Natural killer cell (primary cell): Measurements from ENCODE around the gene MT4. TPM values are rescaled to one million over a fixed set of nuclear protein-coding genes. Genes with fewer than 3 reads are reported as not detected.

Experiments used
- ATAC-seq, 3 donors: fragments of 150-1000 bp in 2 of 3; fragments of 200-7000 bp in 1 of 3; cut with Tn5 transposase; 1 replicate in 1 of 3; 2 replicates in 2 of 3; pipeline ENCODE4 v1.10.0; 2021; ENCODE audit warnings: mild to moderate bottlenecking in 2 of 3, moderate library complexity in 2 of 3
- DNase-seq, 2 donors: peaks; one replicate each; pipeline versions ENCODE4 v3.0.0 to v3.0.0-alpha.2; 2013 to 2021; ENCODE audit warnings: mixed read lengths in 1 of 2
- H3K27ac ChIP-seq: one replicate; pipeline ENCODE4 v1.5.1; 2013; ENCODE audit warnings: mild to moderate bottlenecking, low read length
- H3K27me3 ChIP-seq: one replicate; pipeline ENCODE4 v1.6.1; 2013; ENCODE audit warnings: low read length; ENCODE audit not compliant: control insufficient read depth, insufficient read depth
- H3K36me3 ChIP-seq: one replicate; pipeline ENCODE4 v1.6.1; 2013; ENCODE audit warnings: low read length; ENCODE audit not compliant: control insufficient read depth, insufficient read depth
- H3K4me1 ChIP-seq: one replicate; pipeline ENCODE4 v1.6.1; 2013; ENCODE audit warnings: low read length; ENCODE audit not compliant: control insufficient read depth, insufficient read depth
- H3K4me3 ChIP-seq: one replicate; pipeline ENCODE4 v1.5.1; 2013; ENCODE audit warnings: low read length
- H3K9me3 ChIP-seq: one replicate; pipeline ENCODE4 v1.6.1; 2013; ENCODE audit warnings: low read length; ENCODE audit not compliant: control insufficient read depth, insufficient read depth
- H3K27ac Mint-ChIP-seq, 2 donors: one replicate each; pipeline ENCODE4 v1.8.0; 2022; ENCODE audit warnings: mild to moderate bottlenecking in 2 of 2, mixed read lengths in 2 of 2, moderate library complexity in 1 of 2
- H3K27me3 Mint-ChIP-seq, 2 donors: one replicate each; pipeline ENCODE4 v1.8.0; 2022; ENCODE audit warnings: low read depth in 2 of 2, mixed read lengths in 2 of 2
- H3K36me3 Mint-ChIP-seq: one replicate; pipeline ENCODE4 v1.8.0; 2022; ENCODE audit warnings: mixed read lengths
- H3K4me1 Mint-ChIP-seq, 2 donors: one replicate each; pipeline ENCODE4 v1.8.0; 2022; ENCODE audit warnings: mixed read lengths in 2 of 2
- H3K4me3 Mint-ChIP-seq: one replicate; pipeline ENCODE4 v1.8.0; 2022; ENCODE audit warnings: mild to moderate bottlenecking, moderate library complexity, mixed read lengths
- H3K9me3 Mint-ChIP-seq, 2 donors: one replicate each; pipeline ENCODE4 v1.8.0; 2022; ENCODE audit warnings: mixed read lengths in 2 of 2
- WGBS: methylation state at CpG from one replicate; pipeline ENCODE4 v1.1.7; 2013; ENCODE audit warnings: missing lambda C conversion rate; ENCODE audit not compliant: insufficient coverage; 5-methylcytosine and 5-hydroxymethylcytosine counted together
- intact Hi-C: fragments of 100-400 bp; cut with micrococcal nuclease; formaldehyde crosslinking; loops from one replicate; pipeline ENCODE4 v1.14.2; 2022
- total RNA-seq, 4 donors: library from RNA; stranded (reverse); fragments of 120-200 nt in 1 of 4; gene quantifications; one replicate each; pipeline versions ENCODE4 v1.2.3 to v1.2.4, GENCODE V29; 2013 to 2022
- TF ChIP-seq, protein P1 (sequence below): fragments of 200-600 bp; IDR thresholded peaks from one replicate; pipeline ENCODE4 v1.8.0; 2022; ENCODE audit warnings: antibody characterized with exemption

The MT4 gene
- total RNA-seq, 3 donors from 2014 or later (not counting 1 experiment from before 2014, with no cell fraction given): not detected

GRCh38 chr16:56609463-56609921 lies 44.6 kb downstream of the MT4 start:
- peak overlapping the region; percentile 87 for H3K27ac ChIP-seq
- H3K4me3 ChIP-seq: peak overlapping the region; percentile 59
- Mint-ChIP-seq H3K4me3 (peak overlapping the region; percentile 95), H3K9me3 (no peaks in the 10 kb centered on the region), H3K27ac (peak overlapping the region; percentile 89 to 96), H3K27me3 (peaks cover 0 to 3% of the 10 kb centered on the region in 2 donors), H3K36me3 (no peaks in the 10 kb centered on the region), H3K4me1 (peaks cover 50 to 51% of the 10 kb centered on the region in 2 donors)
- no peaks in the 10 kb centered on the region for H3K9me3 ChIP-seq
- 1% methylated on average over 6 of the region's 6 CpGs for WGBS
- peak; percentile 52 to 95 for DNase-seq
- no peaks in the 10 kb centered on the region for H3K36me3 ChIP-seq
- peak; percentile 42 to 59 (median 43) for ATAC-seq
- no peaks in the 10 kb centered on the region for H3K27me3 ChIP-seq
- H3K4me1 ChIP-seq: peaks cover 47% of the 10 kb centered on the region
- TF ChIP-seq, protein P1, sequence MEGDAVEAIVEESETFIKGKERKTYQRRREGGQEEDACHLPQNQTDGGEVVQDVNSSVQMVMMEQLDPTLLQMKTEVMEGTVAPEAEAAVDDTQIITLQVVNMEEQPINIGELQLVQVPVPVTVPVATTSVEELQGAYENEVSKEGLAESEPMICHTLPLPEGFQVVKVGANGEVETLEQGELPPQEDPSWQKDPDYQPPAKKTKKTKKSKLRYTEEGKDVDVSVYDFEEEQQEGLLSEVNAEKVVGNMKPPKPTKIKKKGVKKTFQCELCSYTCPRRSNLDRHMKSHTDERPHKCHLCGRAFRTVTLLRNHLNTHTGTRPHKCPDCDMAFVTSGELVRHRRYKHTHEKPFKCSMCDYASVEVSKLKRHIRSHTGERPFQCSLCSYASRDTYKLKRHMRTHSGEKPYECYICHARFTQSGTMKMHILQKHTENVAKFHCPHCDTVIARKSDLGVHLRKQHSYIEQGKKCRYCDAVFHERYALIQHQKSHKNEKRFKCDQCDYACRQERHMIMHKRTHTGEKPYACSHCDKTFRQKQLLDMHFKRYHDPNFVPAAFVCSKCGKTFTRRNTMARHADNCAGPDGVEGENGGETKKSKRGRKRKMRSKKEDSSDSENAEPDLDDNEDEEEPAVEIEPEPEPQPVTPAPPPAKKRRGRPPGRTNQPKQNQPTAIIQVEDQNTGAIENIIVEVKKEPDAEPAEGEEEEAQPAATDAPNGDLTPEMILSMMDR: no peak
- intact Hi-C loops: no loop called here

GRCh38 chr16:56610017-56610608 lies 45.2 kb downstream of the MT4 start:
- intact Hi-C loops: no loop called here
- peak overlapping the region; percentile 95 for H3K4me3 Mint-ChIP-seq
- Histone ChIP-seq H3K36me3 (no peaks in the 10 kb centered on the region), H3K4me1 (peaks cover 47% of the 10 kb centered on the region), H3K4me3 (peak overlapping the region; percentile 59), H3K27me3 (no peaks in the 10 kb centered on the region), H3K9me3 (no peaks in the 10 kb centered on the region), H3K27ac (peak overlapping the region; percentile 87)
- peaks cover 0 to 3% of the 10 kb centered on the region in 2 donors for H3K27me3 Mint-ChIP-seq
- TF ChIP-seq, protein P1: no peak
- ATAC-seq (peak; percentile 13 to 67 (median 65)), DNase-seq (peak in 1 of 2 donors; percentile 91)
- H3K36me3 Mint-ChIP-seq: no peaks in the 10 kb centered on the region
- 28% methylated on average over 10 of the region's 10 CpGs for WGBS
- no peaks in the 10 kb centered on the region for H3K9me3 Mint-ChIP-seq
- peaks cover 50 to 51% of the 10 kb centered on the region in 2 donors for H3K4me1 Mint-ChIP-seq
- H3K27ac Mint-ChIP-seq: peak overlapping the region; percentile 89 to 96

DNA sequence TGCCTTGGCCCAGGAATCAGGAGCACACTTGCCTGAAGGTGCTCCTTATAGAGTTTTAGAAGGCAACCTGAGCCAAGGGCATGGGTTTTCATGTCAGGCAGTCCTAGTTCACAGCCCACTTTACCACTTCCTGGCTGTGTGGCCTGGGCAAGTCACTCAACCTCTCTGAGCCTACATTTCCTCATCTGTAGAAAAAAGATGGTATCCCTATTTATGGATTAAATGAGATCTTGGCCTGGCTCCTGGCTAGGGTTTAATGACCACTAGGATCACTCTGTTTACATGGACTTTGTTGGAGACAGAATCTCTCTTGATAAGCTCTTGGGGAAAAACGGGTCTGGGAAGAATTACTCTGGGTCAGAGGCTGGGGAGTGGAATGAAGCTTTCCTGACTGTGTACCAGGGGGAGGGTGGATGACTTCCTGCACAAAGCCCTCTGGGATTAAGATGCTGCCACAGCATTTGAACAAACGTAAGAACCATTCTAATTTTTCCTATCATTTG lies 45.8 kb downstream of the MT4 start:
- Histone ChIP-seq H3K36me3 (no peaks in the 10 kb centered on the region), H3K9me3 (no peaks in the 10 kb centered on the region), H3K27ac (peak overlapping the region; percentile 87), H3K4me3 (no peak overlapping the region), H3K4me1 (peaks cover 47% of the 10 kb centered on the region), H3K27me3 (no peaks in the 10 kb centered on the region)
- peaks cover 0 to 4% of the 10 kb centered on the region in 2 donors for H3K27me3 Mint-ChIP-seq
- ATAC-seq: peak in 1 of 3 donors; percentile 25
- peak overlapping the region; percentile 95 for H3K4me3 Mint-ChIP-seq
- WGBS: 65% methylated on average over 2 of the region's 2 CpGs
- no peaks in the 10 kb centered on the region for H3K36me3 Mint-ChIP-seq
- DNase-seq: no peak
- no peaks in the 10 kb centered on the region for H3K9me3 Mint-ChIP-seq
- intact Hi-C loops: no loop called here
- peaks cover 50 to 51% of the 10 kb centered on the region in 2 donors for H3K4me1 Mint-ChIP-seq
- TF ChIP-seq, protein P1: no peak
- H3K27ac Mint-ChIP-seq: peak overlapping the region; percentile 89 to 96
